ENCODE results near the gene AP5S1. TPM values are rescaled to one million over a fixed set of nuclear protein-coding genes. Genes with fewer than 3 reads are reported as not detected.

The AP5S1 gene
- total and polyA plus RNA-seq, 2 of the 13 experiments (the other 11 are each of a cell fraction or from before 2014, with no cell fraction given), result 7.9 to 23.2 TPM

- TF ChIP-seq, protein P1, sequence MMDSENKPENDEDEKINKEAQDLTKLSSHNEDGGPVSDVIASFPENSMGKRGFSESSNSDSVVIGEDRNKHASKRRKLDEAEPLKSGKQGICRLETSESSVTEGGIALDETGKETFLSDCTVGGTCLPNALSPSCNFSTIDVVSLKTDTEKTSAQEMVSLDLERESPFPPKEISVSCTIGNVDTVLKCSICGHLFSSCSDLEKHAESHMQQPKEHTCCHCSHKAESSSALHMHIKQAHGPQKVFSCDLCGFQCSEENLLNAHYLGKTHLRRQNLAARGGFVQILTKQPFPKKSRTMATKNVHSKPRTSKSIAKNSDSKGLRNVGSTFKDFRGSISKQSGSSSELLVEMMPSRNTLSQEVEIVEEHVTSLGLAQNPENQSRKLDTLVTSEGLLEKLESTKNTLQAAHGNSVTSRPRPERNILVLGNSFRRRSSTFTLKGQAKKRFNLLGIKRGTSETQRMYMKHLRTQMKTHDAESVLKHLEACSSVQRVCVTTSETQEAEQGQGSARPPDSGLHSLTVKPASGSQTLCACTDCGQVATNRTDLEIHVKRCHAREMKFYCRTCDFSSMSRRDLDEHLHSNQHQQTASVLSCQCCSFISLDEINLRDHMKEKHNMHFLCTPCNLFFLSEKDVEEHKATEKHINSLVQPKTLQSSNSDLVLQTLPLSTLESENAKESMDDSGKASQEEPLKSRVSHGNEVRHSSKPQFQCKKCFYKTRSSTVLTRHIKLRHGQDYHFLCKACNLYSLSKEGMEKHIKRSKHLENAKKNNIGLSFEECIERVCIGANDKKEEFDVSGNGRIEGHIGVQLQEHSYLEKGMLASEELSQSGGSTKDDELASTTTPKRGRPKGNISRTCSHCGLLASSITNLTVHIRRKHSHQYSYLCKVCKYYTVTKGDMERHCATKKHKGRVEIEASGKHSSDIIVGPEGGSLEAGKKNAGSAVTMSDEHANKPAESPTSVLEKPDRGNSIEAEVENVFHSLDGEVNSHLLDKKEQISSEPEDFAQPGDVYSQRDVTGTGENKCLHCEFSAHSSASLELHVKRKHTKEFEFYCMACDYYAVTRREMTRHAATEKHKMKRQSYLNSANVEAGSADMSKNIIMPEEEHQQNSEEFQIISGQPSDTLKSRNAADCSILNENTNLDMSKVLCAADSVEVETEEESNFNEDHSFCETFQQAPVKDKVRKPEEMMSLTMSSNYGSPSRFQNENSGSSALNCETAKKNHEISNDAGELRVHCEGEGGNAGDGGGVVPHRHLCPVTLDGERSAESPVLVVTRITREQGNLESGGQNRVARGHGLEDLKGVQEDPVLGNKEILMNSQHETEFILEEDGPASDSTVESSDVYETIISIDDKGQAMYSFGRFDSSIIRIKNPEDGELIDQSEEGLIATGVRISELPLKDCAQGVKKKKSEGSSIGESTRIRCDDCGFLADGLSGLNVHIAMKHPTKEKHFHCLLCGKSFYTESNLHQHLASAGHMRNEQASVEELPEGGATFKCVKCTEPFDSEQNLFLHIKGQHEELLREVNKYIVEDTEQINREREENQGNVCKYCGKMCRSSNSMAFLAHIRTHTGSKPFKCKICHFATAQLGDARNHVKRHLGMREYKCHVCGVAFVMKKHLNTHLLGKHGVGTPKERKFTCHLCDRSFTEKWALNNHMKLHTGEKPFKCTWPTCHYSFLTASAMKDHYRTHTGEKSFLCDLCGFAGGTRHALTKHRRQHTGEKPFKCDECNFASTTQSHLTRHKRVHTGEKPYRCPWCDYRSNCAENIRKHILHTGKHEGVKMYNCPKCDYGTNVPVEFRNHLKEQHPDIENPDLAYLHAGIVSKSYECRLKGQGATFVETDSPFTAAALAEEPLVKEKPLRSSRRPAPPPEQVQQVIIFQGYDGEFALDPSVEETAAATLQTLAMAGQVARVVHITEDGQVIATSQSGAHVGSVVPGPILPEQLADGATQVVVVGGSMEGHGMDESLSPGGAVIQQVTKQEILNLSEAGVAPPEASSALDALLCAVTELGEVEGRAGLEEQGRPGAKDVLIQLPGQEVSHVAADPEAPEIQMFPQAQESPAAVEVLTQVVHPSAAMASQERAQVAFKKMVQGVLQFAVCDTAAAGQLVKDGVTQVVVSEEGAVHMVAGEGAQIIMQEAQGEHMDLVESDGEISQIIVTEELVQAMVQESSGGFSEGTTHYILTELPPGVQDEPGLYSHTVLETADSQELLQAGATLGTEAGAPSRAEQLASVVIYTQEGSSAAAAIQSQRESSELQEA (CRISPR knock-in tag; IDR thresholded peaks at IDR 0.05; ENCODE audit: not compliant biosample characterization), result no peak
- TF ChIP-seq ISL2 (CRISPR knock-in tag; IDR thresholded peaks at IDR 0.05) (no peak), HOXA3 (CRISPR knock-in tag; IDR thresholded peaks at IDR 0.05) (0 out of 2 replicates have a peak, but pooled peaks have one; percentile 18), ZNF33B (CRISPR knock-in tag; IDR thresholded peaks at IDR 0.05) (no peak), ZMYM3 (CRISPR knock-in tag; IDR thresholded peaks at IDR 0.05) (peak; percentile 81), KLF16 (CRISPR knock-in tag; IDR thresholded peaks at IDR 0.05) (0 out of 4 replicates have a peak, but pooled peaks of 1 of the 2 experiments have one; percentile 15), BHLHE40 (IDR thresholded peaks at IDR 0.05; ENCODE audit: low read length) (peak; percentile 41), TGIF2 (CRISPR knock-in tag; IDR thresholded peaks at IDR 0.05) (no peak), ZNF274 (CRISPR knock-in tag; IDR thresholded peaks at IDR 0.05) (no peak)
- TF ChIP-seq, protein P2, sequence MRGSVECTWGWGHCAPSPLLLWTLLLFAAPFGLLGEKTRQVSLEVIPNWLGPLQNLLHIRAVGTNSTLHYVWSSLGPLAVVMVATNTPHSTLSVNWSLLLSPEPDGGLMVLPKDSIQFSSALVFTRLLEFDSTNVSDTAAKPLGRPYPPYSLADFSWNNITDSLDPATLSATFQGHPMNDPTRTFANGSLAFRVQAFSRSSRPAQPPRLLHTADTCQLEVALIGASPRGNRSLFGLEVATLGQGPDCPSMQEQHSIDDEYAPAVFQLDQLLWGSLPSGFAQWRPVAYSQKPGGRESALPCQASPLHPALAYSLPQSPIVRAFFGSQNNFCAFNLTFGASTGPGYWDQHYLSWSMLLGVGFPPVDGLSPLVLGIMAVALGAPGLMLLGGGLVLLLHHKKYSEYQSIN (CRISPR knock-in tag; IDR thresholded peaks at IDR 0.05; ENCODE audit: borderline replicate concordance), result no peak
- TF ChIP-seq, protein P3, sequence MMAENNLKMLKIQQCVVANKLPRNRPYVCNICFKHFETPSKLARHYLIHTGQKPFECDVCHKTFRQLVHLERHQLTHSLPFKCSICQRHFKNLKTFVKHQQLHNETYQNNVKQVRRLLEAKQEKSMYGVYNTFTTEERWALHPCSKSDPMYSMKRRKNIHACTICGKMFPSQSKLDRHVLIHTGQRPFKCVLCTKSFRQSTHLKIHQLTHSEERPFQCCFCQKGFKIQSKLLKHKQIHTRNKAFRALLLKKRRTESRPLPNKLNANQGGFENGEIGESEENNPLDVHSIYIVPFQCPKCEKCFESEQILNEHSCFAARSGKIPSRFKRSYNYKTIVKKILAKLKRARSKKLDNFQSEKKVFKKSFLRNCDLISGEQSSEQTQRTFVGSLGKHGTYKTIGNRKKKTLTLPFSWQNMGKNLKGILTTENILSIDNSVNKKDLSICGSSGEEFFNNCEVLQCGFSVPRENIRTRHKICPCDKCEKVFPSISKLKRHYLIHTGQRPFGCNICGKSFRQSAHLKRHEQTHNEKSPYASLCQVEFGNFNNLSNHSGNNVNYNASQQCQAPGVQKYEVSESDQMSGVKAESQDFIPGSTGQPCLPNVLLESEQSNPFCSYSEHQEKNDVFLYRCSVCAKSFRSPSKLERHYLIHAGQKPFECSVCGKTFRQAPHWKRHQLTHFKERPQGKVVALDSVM (CRISPR knock-in tag; IDR thresholded peaks at IDR 0.05), result peak; percentile 90
Observed at GRCh38 chr20:3812975-3813847, 7.1 kb upstream of the AP5S1 start (continued).

Measured in HepG2 (cell line).